Calu3 (cell line): ENCODE results near the gene EMP2. TPM values are rescaled to one million over a fixed set of nuclear protein-coding genes. Genes with fewer than 3 reads are reported as not detected.

Experiments
- BruUV-seq: library from RNA; stranded (reverse); fragments of 400-500 nt; replicated peaks from 2 replicates; lab custom pipeline; 2021; lab: Mats Ljungman, UMichigan
- CTCF ChIA-PET: fragments of 300-600 bp; sonication (Branson Sonifier 250); formaldehyde crosslinking; loops from one replicate; lab custom pipeline; 2022; ENCODE audit warnings: antibody characterized with exemption; lab: Charles Lee
- DNase-seq: peaks from one replicate; pipeline ENCODE4 v3.0.0; 2022
- H3K27ac Mint-ChIP-seq: one replicate; pipeline ENCODE4 v1.8.0; 2022; ENCODE audit warnings: mixed read lengths; ENCODE audit not compliant: unreplicated experiment
- H3K27me3 Mint-ChIP-seq: one replicate; pipeline ENCODE4 v1.8.0; 2022; ENCODE audit warnings: mixed read lengths; ENCODE audit not compliant: unreplicated experiment
- H3K36me3 Mint-ChIP-seq: one replicate; pipeline ENCODE4 v1.8.0; 2022; ENCODE audit warnings: mild to moderate bottlenecking, moderate library complexity, mixed read lengths; ENCODE audit not compliant: insufficient read depth, unreplicated experiment
- H3K4me1 Mint-ChIP-seq: one replicate; pipeline ENCODE4 v1.8.0; 2022; ENCODE audit warnings: mild to moderate bottlenecking, low read depth, mixed read lengths; ENCODE audit not compliant: unreplicated experiment
- H3K4me3 Mint-ChIP-seq: one replicate; pipeline ENCODE4 v1.8.0; 2022; ENCODE audit warnings: mild to moderate bottlenecking, low read depth, moderate library complexity, mixed read lengths; ENCODE audit not compliant: unreplicated experiment
- H3K9me3 Mint-ChIP-seq: one replicate; pipeline ENCODE4 v1.8.0; 2022; ENCODE audit warnings: low read depth, mixed read lengths; ENCODE audit not compliant: unreplicated experiment
- intact Hi-C: fragments of 100-400 bp; cut with micrococcal nuclease; formaldehyde crosslinking; loops from one replicate; pipeline ENCODE4 v1.10.0; 2022; ENCODE audit not compliant: unreplicated experiment
- total RNA-seq: library from RNA; stranded (reverse); gene quantifications from 2 replicates; pipeline ENCODE4 v1.2.3, GENCODE V29; 2022
- TF ChIP-seq, protein P1 (sequence below): fragments of 200-600 bp; IDR thresholded peaks from one replicate; pipeline ENCODE4 v1.8.0; 2022; ENCODE audit warnings: antibody characterized with exemption; ENCODE audit not compliant: unreplicated experiment

Gene EMP2
- total RNA-seq, 1 experiment from 2014 or later: 73.9 TPM

DNA sequence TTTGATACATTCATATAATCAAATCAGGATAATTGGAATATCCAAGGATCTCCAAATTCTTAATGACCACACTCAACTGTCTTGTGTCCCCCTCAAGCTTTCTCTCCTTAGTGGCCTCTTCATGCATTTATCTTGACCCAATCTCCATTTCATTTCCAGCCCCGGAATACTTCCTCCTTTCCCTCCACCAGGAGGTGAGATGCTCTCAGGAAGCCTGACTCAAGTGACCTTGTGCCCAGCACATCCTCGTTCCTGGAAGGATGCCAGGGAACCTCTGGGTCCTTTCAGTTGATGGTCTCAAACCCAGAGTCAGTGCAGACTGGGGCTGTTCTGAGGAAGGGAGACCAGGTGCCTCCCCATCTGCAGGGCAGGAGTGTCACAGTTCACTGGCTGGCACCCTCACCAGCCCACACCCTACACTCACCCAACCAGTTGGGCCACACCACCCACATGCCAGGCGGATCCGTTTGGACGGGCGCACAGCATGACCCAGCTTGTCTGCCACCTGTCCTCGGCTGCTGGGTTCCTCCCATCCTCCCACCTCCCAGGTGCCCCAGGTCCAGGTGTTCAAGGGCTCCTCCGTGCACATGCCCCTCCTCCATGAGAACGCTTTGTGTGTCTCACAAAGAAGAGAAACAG is 14.0 kb upstream of the EMP2 start:
- no peaks in the 10 kb centered on the region for H3K27me3 Mint-ChIP-seq
- H3K27ac Mint-ChIP-seq: peak overlapping the region; percentile 65
- CTCF ChIA-PET: interaction anchor here (0.6 to 1.5 kb wide), 2 partner anchors 15 to 1658 kb away, joined by 3 to 4 read pairs; no protein-coding TSS in a partner anchor
- peak overlapping the region; percentile 27 for H3K4me3 Mint-ChIP-seq
- H3K9me3 Mint-ChIP-seq: no peaks in the 10 kb centered on the region
- peaks cover 14% of the 10 kb centered on the region for H3K36me3 Mint-ChIP-seq
- peaks cover 33% of the 10 kb centered on the region for H3K4me1 Mint-ChIP-seq
- TF ChIP-seq, protein P1, sequence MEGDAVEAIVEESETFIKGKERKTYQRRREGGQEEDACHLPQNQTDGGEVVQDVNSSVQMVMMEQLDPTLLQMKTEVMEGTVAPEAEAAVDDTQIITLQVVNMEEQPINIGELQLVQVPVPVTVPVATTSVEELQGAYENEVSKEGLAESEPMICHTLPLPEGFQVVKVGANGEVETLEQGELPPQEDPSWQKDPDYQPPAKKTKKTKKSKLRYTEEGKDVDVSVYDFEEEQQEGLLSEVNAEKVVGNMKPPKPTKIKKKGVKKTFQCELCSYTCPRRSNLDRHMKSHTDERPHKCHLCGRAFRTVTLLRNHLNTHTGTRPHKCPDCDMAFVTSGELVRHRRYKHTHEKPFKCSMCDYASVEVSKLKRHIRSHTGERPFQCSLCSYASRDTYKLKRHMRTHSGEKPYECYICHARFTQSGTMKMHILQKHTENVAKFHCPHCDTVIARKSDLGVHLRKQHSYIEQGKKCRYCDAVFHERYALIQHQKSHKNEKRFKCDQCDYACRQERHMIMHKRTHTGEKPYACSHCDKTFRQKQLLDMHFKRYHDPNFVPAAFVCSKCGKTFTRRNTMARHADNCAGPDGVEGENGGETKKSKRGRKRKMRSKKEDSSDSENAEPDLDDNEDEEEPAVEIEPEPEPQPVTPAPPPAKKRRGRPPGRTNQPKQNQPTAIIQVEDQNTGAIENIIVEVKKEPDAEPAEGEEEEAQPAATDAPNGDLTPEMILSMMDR: peak; percentile 34
- no TSS peak for BruUV-seq
- intact Hi-C loops: no loop called here
- peak; percentile 93 for DNase-seq

DNA sequence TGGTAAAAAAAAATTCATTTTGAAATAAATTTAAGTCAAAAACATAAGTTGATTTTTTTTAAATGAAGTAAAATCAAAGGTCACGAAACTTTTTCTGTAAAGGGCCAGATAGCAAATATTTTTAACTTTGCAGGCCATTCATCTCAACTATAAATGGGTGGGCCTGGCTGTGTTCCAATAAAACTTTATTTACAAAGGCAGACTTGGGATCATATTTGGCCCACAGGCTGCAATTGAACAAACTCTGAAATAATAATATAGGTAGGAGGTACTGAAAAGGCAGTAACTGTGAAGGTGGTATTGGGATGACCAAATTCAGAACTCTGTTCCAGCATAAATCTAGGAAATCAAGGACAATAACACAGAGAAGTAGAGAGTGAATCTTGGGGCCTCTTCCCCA is 12.2 kb upstream of the EMP2 start:
- Mint-ChIP-seq H3K4me3 (no peak overlapping the region), H3K27ac (no peak overlapping the region), H3K9me3 (no peaks in the 10 kb centered on the region), H3K4me1 (peaks cover 40% of the 10 kb centered on the region), H3K36me3 (peaks cover 14% of the 10 kb centered on the region), H3K27me3 (no peaks in the 10 kb centered on the region)
- TF ChIP-seq, protein P1: no peak
- no TSS peak for BruUV-seq
- CTCF ChIA-PET: no interaction called here
- DNase-seq: no peak
- intact Hi-C loops: no loop called here

DNA sequence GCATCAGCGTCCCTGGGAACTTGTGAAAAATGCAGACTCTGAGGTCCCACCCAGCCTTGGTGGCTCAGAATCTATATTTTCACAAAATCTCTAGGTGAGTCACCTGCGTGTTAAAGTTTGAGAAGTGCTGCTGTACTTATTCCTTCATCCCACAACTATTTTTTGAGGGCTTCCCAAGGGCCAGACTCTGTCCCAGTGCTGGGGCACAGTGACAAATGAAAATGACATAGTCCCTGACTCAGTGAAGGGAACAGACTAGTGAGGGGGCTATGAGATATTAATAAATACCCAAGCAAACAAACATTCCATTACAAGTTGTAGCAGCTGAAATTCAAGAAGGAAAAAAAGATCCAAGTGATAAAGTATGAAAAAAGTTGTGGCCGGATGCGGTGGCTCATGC is 9.9 kb upstream of the EMP2 start:
- Mint-ChIP-seq H3K4me3 (no peak overlapping the region), H3K36me3 (peaks cover 8% of the 10 kb centered on the region), H3K27me3 (no peaks in the 10 kb centered on the region), H3K27ac (no peak overlapping the region), H3K9me3 (no peaks in the 10 kb centered on the region), H3K4me1 (peaks cover 30% of the 10 kb centered on the region)
- no peak for DNase-seq
- intact Hi-C loops: no loop called here
- no TSS peak for BruUV-seq
- CTCF ChIA-PET: no interaction called here
- TF ChIP-seq, protein P1: no peak

DNA sequence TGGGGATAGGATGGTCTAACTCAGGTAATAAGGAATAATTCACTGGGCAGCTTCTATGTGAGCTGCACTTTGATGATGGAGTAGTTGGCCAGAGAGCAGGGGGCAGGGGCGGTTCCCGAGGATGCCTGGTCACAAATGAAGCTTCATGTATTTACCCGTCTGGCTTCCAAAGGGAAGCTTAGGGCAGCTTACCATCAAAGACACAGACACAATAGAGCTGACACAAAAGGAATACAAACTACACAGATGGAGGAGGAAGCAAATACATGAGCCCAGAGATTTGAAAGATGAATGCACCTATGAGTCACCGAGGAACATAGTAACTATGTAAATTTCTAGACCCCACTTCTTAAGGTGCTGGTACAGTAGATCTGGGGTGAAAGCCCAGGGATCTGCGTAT is 8.7 kb upstream of the EMP2 start:
- peaks cover under 1% of the 10 kb centered on the region for H3K27me3 Mint-ChIP-seq
- DNase-seq: no peak
- H3K36me3 Mint-ChIP-seq: peaks cover 1% of the 10 kb centered on the region
- H3K9me3 Mint-ChIP-seq: no peaks in the 10 kb centered on the region
- peak overlapping the region; percentile 3 for H3K27ac Mint-ChIP-seq
- intact Hi-C loops: no loop called here
- no peak overlapping the region for H3K4me3 Mint-ChIP-seq
- no TSS peak for BruUV-seq
- TF ChIP-seq, protein P1: no peak
- CTCF ChIA-PET: interaction anchor here (1.0 kb wide), 1 partner anchor 148 kb away, joined by 4 read pairs; no protein-coding TSS in a partner anchor
- peaks cover 23% of the 10 kb centered on the region for H3K4me1 Mint-ChIP-seq
